Activated naive CD8-positive, alpha-beta T cell (primary cell): Measurements from ENCODE around the gene NEK2.
"Not testable (repeated sequence)": the region's sequence is repeated elsewhere in the genome, so short reads cannot be mapped to it uniquely, and the experiment has no call there.

ENCODE experiments used
- H3K27ac Mint-ChIP-seq: one replicate; pipeline ENCODE4 v1.8.0; 2021; ENCODE audit warnings: mixed read lengths
- H3K27me3 Mint-ChIP-seq: one replicate; pipeline ENCODE4 v1.8.0; 2021; ENCODE audit warnings: mixed read lengths
- H3K36me3 Mint-ChIP-seq: one replicate; pipeline ENCODE4 v1.8.0; 2021; ENCODE audit warnings: mixed read lengths
- H3K4me1 Mint-ChIP-seq: one replicate; pipeline ENCODE4 v1.8.0; 2021; ENCODE audit warnings: low read depth, mixed read lengths
- H3K4me3 Mint-ChIP-seq: one replicate; pipeline ENCODE4 v1.8.0; 2021; ENCODE audit warnings: mild to moderate bottlenecking, mixed read lengths
- H3K9me3 Mint-ChIP-seq: one replicate; pipeline ENCODE4 v1.8.0; 2021; ENCODE audit warnings: low read depth, mixed read lengths

Gene NEK2

GRCh38 chr1:211675230-211676105 lies at the start of gene NEK2:
TSS of gene NEK2 (minus strand) at chr1:211675621. CDS start at chr1:211675479, 142 bp downstream.
- Mint-ChIP-seq H3K9me3 (no peaks in the 10 kb centered on the region), H3K27ac (peak within 1 kb of the TSS; percentile 54), H3K27me3 (no peaks in the 10 kb centered on the region), H3K4me3 (peak within 1 kb of the TSS; percentile 94), H3K4me1 (peaks cover 11% of the 10 kb centered on the region), H3K36me3 (no peaks in the 10 kb centered on the region)

DNA sequence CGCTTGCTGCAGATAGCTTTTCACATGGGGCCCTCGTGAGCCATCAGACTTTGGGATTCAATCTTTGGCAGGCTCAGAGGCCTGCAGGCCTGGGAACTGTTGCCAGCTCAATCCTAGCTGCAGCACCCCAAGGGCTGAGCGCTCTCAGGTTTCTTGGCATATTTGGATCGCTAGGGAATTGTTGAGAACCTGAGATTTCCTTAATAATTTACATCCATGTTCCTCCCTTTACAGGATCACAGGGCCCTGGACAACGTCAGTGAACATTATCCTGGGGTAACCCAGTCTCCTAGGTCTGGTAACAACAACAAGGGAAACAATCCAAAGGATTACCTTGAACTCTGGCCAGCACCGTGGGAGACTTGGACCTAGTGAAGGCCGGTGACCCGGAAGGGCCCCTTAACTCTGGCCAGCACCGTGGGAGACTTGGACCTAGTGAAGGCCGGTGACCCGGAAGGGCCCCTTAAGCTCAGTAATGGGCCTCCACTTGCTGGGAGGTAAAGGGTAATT lies 49.3 kb upstream of the NEK2 start:
- H3K27me3 Mint-ChIP-seq = no peaks in the 10 kb centered on the region
- no peak overlapping the region for H3K4me3 Mint-ChIP-seq
- no peaks in the 10 kb centered on the region for H3K36me3 Mint-ChIP-seq
- H3K27ac Mint-ChIP-seq = no peak overlapping the region
- H3K4me1 Mint-ChIP-seq = no peaks in the 10 kb centered on the region
- H3K9me3 Mint-ChIP-seq = no peaks in the 10 kb centered on the region

- Mint-ChIP-seq H3K27me3 (no peaks in the 10 kb centered on the region), H3K9me3 (no peaks in the 10 kb centered on the region), H3K4me1 (no peaks in the 10 kb centered on the region), H3K4me3 (no peak overlapping the region), H3K36me3 (no peaks in the 10 kb centered on the region), H3K27ac (no peak overlapping the region)
These were observed 47.9 kb upstream of the NEK2 start for GRCh38 chr1:211723273-211723672.

DNA sequence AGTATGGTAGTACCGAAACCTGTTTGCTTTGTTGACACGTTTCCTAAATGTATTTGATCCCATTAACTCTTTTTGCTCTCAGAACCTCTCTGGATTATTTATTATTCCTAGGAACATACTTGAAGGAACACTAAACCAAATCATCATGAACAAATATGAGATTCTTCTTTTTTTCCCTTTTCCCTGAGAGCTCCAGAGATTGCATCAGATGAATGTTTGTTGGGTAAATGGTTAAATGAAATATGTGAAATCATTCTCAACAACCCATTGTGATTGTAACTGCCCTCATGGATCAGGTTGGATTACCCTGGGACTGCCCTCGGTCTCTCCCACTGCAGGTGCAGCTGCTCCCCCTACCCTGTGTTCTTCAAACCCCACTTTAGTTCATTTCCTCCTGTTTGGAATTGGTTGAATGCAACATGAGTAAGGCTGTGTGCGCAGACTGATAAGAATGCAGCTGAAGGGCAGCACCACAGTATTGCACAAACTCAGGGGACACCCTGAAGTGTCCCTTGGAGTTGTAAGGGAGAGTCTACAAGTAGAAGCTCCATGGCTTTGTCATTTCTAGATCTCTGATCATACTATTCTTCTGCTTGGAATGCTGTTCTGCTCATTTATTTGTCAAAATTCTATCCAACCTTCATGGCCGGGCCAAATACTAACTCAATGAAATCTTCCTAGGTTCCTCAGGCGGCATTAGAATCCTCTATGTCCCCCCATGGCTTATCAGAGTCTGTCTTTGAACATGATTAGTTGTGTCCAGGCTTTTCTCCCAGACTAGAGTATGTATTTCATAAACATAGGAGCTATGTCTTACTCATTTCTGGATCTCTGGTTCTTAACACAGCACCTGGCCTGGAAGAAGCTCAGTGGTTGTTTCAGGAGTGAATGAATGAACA lies 47.1 kb upstream of the NEK2 start:
- Mint-ChIP-seq H3K27me3 (no peaks in the 10 kb centered on the region), H3K4me3 (no peak overlapping the region), H3K36me3 (no peaks in the 10 kb centered on the region), H3K4me1 (no peaks in the 10 kb centered on the region), H3K9me3 (no peaks in the 10 kb centered on the region), H3K27ac (no peak overlapping the region)

GRCh38 chr1:211716555-211716954 lies 41.1 kb upstream of the NEK2 start:
- not testable (repeated sequence) for H3K9me3 Mint-ChIP-seq, H3K36me3 Mint-ChIP-seq, H3K27ac Mint-ChIP-seq, H3K4me1 Mint-ChIP-seq, H3K4me3 Mint-ChIP-seq, H3K27me3 Mint-ChIP-seq

DNA sequence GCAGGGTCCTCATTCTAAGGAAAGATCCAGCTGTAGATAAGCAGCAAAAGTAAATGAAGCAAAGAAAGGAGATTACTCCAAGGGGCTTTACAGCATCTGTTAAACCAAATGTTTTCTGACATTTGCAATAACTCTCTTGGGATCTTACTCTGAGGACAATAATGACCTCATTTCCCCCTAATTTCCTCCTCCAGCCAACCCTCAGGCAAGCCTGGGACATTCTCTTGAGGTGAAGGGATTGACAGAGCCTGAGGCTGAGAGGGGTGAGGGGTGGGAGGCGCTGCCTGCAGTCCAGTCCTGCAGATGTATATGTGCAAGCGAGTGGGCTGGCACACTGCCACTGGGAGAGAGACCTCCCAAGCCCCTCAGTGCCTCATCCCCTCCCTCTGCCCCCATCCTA lies 40.5 kb upstream of the NEK2 start:
- H3K27me3 Mint-ChIP-seq = no peaks in the 10 kb centered on the region
- no peaks in the 10 kb centered on the region for H3K36me3 Mint-ChIP-seq
- H3K4me1 Mint-ChIP-seq = no peaks in the 10 kb centered on the region
- H3K9me3 Mint-ChIP-seq = no peaks in the 10 kb centered on the region
- H3K4me3 Mint-ChIP-seq = no peak overlapping the region
- H3K27ac Mint-ChIP-seq = no peak overlapping the region

GRCh38 chr1:211714154-211714553 lies 38.7 kb upstream of the NEK2 start:
- no peaks in the 10 kb centered on the region for H3K4me1 Mint-ChIP-seq
- H3K4me3 Mint-ChIP-seq = no peak overlapping the region
- H3K27me3 Mint-ChIP-seq = no peaks in the 10 kb centered on the region
- H3K9me3 Mint-ChIP-seq = no peaks in the 10 kb centered on the region
- H3K27ac Mint-ChIP-seq = no peak overlapping the region
- H3K36me3 Mint-ChIP-seq = no peaks in the 10 kb centered on the region

DNA sequence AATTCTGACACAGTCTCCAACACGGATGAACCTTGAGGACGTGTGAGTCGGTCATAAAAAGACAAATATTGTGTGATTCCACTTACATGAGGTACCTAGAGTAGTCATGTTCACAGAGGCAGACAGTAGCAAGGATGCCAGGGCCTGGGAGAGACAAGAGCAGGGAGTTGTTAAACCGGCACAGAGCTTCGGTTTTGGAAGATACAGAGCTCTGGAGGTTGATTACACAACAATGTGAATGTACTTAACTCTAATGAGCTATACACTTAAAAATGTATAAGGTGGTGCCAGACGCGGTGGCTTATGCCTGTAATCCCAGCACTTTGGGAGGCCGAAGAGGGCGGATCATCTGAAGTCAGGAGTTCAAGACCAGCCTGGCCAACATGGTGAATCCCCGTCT lies 37.8 kb upstream of the NEK2 start:
- Mint-ChIP-seq H3K4me3 (no peak overlapping the region), H3K27me3 (no peaks in the 10 kb centered on the region), H3K9me3 (no peaks in the 10 kb centered on the region), H3K36me3 (no peaks in the 10 kb centered on the region), H3K4me1 (no peaks in the 10 kb centered on the region), H3K27ac (no peak overlapping the region)

DNA sequence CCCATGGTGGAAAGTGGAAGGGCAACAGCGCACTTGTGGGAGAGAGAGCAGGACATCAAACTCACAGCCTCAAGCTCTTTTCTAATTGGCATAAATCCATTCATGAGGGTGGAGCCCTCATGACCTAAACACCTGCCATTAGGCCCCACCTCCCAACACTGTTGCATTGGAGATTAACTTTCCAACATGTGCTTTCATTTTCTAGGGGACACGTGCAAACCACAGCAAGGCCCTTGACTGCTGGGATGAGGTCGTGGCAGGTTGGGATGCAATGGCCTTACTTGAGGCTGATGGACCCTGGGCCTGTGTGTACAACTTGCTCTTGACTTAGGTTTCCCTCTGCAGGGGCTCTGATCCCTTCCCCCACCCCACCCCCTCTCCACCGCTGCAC lies 35.9 kb upstream of the NEK2 start:
- Mint-ChIP-seq H3K36me3 (no peaks in the 10 kb centered on the region), H3K27ac (no peak overlapping the region), H3K27me3 (no peaks in the 10 kb centered on the region), H3K4me3 (no peak overlapping the region), H3K9me3 (no peaks in the 10 kb centered on the region), H3K4me1 (no peaks in the 10 kb centered on the region)

- no peaks in the 10 kb centered on the region for H3K4me1 Mint-ChIP-seq
- no peaks in the 10 kb centered on the region for H3K9me3 Mint-ChIP-seq
- H3K27ac Mint-ChIP-seq = no peak overlapping the region
- no peaks in the 10 kb centered on the region for H3K27me3 Mint-ChIP-seq
- H3K36me3 Mint-ChIP-seq = no peaks in the 10 kb centered on the region
- H3K4me3 Mint-ChIP-seq = no peak overlapping the region
These were observed 35.3 kb upstream of the NEK2 start for GRCh38 chr1:211710566-211711314.

- Mint-ChIP-seq H3K4me1 (no peaks in the 10 kb centered on the region), H3K4me3 (no peak overlapping the region), H3K9me3 (no peaks in the 10 kb centered on the region), H3K27me3 (no peaks in the 10 kb centered on the region), H3K27ac (no peak overlapping the region), H3K36me3 (no peaks in the 10 kb centered on the region)
These were observed 33.5 kb upstream of the NEK2 start for GRCh38 chr1:211708926-211709325.

GRCh38 chr1:211708006-211708405 lies 32.6 kb upstream of the NEK2 start:
- no peaks in the 10 kb centered on the region for H3K36me3 Mint-ChIP-seq
- H3K4me1 Mint-ChIP-seq = no peaks in the 10 kb centered on the region
- H3K9me3 Mint-ChIP-seq = no peaks in the 10 kb centered on the region
- H3K27ac Mint-ChIP-seq = no peak overlapping the region
- no peaks in the 10 kb centered on the region for H3K27me3 Mint-ChIP-seq
- H3K4me3 Mint-ChIP-seq = no peak overlapping the region

- H3K9me3 Mint-ChIP-seq = no peaks in the 10 kb centered on the region
- no peak overlapping the region for H3K4me3 Mint-ChIP-seq
- no peak overlapping the region for H3K27ac Mint-ChIP-seq
- H3K4me1 Mint-ChIP-seq = no peaks in the 10 kb centered on the region
- no peaks in the 10 kb centered on the region for H3K36me3 Mint-ChIP-seq
- no peaks in the 10 kb centered on the region for H3K27me3 Mint-ChIP-seq
These were observed 30.2 kb upstream of the NEK2 start for GRCh38 chr1:211705467-211706091.

DNA sequence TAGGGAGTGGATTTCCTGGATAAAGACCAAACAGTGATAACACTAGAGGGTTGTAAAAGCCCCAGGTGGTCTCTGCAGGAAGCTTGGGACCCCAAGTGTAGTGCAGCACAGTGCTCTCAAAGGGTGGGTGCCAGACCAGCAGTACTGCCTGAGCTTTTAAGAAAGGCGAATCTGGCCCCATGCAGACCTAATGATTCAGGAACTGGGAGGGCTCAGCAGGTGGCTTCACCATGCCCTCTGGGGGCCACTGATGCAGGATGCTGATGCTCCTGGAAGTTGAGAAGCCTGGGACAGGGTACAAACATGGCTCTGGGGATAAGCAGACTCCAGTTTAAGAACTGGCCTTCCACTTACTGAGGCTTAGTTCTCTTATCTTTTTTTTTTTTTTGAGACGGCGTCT lies 29.1 kb upstream of the NEK2 start:
- Mint-ChIP-seq H3K4me3 (no peak overlapping the region), H3K36me3 (no peaks in the 10 kb centered on the region), H3K27me3 (no peaks in the 10 kb centered on the region), H3K9me3 (no peaks in the 10 kb centered on the region), H3K27ac (no peak overlapping the region), H3K4me1 (peaks cover under 1% of the 10 kb centered on the region)
